ENCODE data around the gene NFKBIZ.

Gene NFKBIZ

DNA sequence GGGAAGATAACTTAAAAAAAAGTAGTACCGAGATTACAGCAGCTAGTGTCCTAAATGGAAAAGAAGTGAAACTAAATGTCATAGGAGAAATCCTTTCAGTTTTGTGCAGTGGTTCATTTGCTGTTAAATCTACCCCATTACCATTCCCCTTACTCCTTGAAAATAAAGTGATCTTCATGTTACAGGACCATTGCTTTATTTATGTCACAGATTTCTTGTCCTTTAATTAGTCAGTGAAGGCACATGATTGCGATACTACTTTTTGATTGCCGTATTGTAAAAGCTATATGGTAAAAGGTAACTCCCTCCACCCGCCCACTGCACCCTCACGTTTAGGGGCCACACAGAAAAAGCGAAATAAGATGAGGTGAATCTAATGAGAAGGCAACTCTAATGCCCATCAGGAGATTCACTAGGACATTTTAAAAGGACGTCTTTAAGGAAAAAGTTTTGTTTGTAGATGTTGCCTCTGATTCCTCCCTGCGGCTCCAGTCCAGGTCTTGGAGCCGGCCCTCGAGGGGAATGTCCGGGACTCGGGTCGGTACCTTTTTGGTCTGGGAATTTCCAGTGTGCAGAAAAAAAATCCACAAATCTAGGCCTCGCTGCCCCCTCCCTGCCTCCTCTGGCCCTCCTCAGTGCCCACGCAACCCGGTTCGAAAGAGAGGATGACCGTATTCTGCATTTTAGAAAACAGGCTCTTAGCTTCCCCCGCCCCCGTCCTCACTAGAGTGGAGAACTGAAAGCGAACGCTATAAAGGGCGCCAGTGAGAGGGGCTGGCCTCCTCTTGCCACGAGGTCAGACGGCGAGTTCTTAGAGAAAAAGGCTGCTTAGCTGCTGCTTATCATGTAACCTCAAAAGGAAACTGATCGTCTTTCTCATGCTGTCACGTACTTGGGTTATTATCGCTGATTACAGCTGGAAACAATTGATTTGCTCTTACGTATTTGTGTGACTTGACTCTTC lies 21.8 kb upstream of the NFKBIZ start:
- DNase-seq: peak; percentile 58 to 76 (median 66)

DNA sequence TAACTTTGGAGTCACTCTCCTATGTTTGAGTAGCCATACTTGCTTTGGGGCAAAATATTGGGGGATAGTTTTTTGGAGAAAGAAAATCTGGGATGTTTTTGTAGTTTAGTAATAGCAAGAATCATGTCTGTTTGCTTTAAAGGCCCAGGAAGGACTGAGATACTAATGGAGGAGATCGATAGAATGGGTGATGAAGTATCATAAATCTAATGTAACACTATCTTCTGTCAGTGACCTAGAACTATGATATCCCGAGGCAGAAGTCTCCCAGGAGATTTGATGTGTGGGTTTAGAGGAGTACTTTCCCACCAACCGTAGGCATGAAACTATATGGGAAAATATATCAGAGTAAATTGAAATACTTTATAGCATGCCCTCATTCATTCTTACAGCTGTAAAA lies 21.0 kb upstream of the NFKBIZ start:
- no peak for DNase-seq

DNA sequence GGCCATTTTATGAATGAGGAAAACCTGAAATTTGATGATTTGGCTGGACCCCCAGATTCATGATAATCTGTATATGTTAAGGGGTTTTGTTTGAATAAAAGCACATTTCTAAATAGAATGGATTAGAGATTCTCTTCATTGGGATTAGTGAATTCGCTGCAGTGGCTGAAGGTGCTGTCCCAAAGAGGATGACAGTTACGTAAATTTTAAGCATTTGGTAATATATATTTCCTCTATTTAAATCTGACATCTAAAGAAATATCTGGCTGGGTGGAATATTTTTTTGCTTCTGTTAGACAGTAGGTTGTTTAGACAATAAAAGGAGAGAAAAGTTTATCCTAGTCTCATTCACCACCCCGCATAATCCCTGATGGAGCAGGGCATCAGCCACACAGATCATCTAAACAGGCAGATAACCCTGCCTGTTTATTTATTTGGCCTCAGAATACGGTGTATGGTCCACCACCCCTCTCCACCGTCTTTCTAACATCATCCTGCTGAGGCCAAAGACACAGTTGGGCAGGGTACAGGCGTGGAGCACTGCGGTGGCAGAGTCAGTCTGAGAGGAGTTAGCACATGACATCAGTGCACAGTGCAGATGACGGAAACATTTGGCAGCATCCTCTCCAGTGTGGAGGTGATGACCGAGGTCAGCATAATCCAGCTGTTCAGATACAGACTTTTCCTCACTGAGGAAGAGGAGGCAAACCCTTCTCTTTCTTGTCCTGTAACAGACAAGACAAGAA lies 20.4 kb upstream of the NFKBIZ start:
- DNase-seq: peak in 5 of 6 experiments; percentile 14 to 39 (median 20)

DNA sequence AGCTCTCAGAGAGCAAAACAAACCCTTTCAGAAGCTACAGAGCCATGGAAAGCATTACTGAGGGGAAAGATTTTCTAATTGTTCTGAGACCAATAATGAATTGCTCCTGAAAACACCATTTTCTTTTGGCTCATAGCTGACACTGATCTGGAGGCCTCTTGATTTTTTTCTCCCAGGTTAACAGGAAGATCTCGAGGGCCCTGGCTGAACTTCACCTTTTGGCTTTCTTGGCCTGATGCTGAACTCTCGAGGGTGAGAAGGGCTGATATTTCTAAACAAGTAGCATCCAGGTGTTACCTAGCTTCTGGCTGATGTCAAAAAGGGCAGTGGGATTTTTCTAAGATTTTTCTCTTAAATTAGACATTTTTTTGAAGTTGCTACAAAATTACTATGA lies 19.9 kb upstream of the NFKBIZ start:
- DNase-seq: no peak

DNA sequence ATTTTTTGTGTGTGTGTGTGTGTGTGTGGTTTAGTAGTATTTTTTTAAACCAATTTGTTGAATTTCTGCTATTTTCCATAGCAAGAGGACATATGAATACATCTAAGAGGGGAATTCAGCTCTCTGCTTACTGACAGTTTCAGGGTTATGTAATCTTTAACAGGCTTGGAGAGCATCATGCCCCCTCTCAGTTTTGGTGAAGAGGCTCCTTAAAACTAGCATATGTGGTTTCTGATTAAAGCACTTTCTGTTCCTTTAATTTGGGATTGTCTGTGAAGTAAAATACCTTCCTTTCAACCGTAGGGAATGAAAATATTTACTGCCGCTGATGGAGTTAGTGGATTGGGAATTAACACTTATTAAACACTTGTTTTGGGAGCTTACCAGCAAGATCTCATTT lies 19.4 kb upstream of the NFKBIZ start:
- no peak for DNase-seq

DNA sequence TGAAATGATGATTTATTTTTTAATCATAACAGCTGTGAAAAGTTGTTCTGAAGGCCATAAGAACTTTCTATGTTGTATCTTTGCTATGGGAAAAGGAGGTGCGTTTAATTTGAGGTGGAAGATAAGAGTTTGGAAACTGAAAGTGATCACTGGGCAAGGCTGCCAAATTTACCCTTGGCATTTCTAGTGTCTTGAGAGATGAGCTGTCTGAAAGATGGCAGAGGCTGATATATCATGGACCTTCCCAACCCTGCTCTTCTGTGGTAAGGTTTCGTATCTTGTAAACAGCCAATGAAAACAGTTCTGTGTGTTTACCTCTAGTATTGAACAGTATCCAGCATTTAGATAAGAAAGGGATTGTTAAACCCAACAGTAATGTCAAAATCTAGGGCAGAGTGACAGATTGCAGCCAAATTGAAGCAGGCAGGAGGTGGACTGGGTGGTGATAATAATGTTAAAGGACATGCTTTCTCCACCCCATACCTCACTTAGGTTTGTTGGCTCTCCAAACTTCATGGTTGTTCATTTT lies 15.8 kb upstream of the NFKBIZ start:
- no peak for DNase-seq

DNA sequence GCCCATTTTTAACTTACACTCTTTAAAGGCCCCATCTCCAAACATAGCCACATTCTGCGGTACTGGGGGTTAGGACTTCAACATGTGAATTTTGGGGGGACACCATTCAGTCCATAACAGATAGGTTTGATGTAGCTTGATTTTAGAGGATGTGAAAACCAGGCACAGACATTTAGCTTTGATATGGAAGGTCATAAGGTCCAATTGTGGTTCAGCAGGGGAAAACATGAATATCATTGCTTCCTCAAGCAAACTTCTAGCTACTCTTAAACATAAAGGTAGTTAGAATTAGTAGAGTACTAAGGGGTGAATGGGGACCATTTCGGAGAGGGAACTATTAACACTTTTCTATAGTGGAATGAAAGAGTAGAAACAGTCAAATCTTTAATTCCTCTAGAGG lies 13.6 kb upstream of the NFKBIZ start:
- no peak for DNase-seq

DNA sequence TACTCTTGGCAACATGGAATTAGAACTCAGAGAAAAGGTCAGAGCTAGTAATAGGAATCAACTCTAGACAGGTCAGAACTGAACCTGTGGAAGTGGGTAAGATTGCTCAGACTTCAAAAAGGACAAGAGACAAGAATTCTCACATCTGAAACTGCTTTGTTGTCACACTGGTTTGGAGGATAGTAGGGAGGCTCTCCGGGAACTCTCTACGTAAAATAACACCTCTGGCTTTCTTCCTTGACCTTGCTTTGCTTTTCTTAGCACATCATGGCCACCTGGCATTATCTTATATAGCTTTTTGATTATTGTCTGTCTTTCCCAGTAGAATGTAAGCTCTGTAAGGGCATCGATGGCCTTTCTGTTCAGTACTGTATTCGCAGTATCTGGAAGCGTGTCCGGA lies 13.2 kb upstream of the NFKBIZ start:
- no peak for DNase-seq

DNA sequence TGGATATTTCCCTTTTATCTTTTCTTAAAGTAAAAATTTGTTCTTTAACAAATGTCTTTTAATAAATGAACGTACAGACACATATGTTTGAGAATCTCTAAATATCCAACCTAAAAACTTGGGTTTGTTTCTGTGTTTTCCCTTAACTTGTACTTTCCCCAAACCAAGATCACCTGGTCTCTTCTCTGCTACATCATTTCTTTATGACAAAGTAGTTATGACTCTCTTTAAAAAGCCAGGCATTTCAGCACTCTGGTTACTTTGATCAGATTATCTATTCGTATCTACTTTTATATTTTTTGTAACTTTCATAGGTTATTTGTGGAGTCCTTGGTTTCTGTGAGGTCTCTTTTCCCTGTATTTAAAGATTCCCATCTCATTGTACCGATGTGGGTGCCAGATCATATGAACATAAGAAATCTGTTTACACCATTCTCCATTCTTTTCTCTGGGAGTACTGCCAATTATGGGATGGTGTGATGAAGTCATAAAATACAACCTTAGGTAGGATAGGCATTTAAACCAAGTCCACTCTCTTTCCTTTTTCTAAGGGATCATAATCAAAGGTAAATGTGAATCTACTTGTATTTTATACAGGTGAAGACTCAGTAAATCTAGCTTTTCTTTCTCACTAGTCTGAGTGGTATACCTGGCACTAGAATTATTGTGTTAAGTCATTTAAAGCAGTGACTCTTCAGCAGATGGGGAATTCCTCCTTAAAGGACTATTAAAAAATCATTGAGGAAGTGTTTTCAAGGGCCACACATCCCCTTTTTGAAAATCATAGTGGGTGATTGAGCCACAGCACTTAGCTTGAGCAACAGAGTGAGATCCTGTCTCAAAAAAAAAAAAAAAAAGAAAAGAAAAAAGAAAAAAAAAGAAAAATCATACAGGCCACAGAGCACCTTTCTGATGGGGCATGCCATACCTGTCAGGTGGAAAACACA lies 12.4 kb upstream of the NFKBIZ start:
- DNase-seq: no peak

DNA sequence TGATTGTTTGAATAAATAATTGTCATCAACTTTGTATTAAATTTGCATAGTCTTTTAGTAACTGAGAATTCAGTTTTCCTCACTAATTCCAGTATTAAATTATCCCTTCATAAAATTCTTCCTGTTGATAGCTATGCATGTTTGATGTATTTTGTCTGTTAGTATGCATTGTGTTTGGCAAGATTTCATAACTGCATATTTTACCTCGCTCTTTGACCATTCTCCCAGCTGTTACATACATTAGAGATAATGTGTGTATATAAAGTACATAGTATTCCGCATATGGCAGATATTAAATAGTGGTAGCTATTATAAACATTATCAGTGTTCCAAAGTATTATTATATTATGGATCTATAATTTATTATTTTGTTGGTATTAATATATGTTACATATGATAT lies 10.6 kb upstream of the NFKBIZ start:
- no peak for DNase-seq

DNA sequence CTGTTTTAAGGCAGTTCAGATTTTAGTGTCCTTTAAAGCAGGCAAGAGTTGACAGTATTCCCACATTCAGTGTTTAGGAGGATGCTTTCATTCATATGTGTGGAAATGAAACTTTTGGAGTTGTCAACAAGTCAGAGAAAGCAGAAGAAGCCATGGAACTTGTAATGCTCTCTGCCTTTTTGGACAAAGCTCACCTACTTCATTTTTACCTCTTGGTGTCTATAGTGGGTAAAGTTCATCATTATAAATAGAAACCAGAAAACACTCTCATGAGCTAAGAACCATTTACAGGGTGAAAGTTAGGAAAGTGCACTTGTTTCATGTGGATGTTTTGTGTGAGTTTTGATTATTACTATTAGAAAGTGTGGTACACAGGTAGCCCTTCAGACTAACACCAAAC lies 9.2 kb upstream of the NFKBIZ start:
- no peak for DNase-seq

DNA sequence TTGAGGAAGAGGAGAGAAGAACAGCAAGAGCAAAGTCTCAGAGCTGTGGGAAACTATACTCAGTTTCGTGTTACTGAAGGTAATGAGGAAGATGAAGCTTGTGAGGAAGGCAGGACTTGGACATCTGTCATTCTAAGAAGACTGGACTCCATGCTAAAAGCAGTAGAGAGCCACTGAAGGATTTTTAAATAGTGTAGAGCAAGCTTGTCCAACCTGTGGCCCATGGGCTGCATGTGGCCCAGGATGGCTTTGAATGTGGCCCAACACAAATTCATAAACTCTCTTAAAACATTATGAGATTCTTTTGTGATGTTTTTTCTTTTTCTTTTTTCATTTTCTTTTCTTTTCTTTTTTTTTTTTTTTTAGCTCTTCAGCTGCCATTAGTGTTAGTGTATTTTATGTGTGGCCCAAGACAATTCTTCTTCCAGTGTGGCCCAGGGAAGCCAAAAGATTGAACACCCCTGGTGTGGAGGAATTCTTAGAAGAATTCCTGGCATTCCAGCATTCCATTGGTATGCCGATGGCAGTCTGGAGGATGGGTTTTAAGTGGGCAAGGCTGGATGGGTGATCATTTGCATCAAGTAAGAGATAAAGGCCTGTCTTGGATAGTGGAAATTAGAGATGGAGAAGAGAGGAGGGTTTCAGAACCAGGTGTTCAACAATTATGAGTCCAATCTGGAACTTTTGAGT lies 6.9 kb upstream of the NFKBIZ start:
- no peak for DNase-seq

DNA sequence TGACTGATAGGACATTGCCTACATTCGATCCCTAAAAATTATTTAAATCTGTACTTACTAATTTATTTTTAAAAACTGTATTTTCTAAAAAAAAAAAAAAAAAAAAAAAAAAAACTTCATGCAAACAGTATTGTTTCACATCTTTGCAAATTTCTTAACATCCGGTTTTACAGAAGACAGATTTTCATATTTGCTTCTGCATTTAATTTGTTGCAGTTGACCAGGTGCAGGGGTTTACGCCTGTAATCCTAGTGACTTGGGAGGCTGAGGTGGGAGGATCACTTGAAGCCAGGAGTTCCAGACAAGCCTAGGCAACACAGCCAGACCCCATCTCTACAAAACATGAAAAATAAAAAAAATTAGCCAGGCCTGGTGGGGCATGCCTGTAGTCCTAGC lies 6.4 kb upstream of the NFKBIZ start:
- no peak for DNase-seq

DNA sequence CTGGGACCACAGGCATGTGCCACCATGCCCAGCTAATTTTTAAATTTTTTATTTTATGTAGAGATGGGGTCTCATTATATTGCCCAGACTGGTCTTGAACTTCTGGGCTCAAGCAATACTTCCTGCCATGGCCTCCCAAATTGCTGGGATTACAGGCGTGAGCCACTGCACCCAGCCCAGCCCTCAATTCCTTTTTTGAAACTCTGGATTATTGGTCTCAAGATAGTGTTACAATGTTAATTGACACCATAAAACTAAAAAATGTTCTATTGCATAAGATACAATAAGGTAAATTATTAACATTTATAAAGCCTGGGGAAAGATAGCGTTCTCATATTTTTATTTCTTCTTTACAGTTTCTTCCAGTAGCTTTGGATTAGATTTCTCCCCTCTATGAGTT lies 3.9 kb upstream of the NFKBIZ start:
- no peak for DNase-seq

DNA sequence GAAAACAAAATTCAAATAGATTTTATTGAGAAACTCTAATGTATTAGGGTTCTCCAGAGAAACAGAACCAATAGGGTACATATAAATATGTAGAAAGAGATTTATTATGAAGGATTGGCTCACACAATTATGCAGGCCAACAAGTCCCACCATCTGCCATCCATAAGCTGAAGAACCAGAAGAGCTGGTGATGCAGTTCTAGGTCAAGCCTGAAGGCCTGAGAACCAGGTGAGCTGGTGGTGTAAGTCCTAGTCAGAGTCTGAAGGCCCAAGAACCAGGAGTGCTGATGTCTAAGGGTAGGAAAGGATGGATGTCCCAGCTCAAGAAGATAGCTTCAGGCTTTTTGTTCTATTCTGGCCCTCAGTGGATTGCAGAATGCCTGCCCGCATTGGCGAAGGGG lies 2.6 kb upstream of the NFKBIZ start:
- DNase-seq: no peak

DNA sequence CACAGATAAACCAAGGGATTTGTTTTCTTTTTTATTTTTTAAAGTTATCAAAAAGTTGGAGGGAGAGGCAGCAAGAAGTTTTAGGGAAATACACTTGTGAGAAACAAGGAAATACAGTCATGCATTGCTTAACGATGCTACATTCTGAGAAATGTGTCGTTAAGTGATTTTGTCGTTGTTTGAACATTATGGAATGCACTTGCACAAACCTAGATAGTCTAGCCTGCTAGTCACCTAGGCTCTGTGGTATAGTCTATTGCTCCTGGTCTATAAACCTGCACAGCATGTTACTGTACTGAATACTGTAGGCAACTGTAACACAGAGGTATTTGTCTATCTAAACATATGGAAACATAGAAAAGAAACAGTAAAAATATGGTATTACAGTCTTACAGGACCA lies 2.0 kb upstream of the NFKBIZ start:
- no peak for DNase-seq

DNA sequence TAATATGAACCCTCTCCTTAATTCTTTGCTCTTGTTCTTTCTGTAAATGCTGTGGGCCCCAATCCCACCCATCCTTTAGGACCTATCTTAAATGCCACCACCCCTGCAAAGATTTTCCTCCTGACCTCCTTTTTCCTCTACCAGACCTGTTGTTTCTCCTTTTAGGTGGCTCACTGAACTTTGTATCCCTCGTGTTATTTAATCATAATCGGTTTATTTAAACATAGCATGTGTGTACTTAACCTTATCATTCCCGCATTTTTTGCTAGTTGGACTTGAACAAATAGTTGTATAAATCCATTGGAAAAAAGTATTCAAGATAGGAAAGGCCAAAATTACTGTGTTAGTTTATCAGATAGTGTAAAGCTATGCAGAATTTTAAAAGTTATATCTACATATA lies 988 bp upstream of the NFKBIZ start:
- DNase-seq: no peak

DNA sequence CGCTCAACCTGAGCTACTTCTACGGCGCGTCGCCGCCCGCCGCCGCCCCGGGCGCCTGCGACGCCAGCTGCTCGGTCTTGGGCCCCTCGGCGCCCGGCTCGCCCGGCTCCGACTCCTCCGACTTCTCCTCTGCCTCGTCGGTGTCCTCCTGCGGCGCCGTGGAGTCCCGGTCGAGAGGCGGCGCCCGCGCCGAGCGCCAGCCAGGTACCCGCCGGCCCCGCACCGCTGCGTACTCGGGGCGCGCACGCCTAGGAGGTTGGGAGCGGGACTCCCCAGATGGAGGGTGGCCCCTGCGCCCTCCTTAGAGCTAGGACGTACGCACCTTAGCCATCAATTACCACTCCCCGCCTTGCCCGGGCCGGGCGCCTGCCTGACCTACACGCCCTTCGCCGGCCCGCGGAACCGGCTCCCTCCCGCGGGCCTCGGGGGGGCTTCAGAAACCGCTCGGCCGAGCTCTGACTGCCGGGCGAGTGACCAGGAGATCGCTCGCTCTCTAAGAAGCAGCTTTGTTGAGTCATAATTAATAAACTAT lies 466 bp downstream of the NFKBIZ start:
- DNase-seq: peak; percentile 40 to 76 (median 60)

DNA sequence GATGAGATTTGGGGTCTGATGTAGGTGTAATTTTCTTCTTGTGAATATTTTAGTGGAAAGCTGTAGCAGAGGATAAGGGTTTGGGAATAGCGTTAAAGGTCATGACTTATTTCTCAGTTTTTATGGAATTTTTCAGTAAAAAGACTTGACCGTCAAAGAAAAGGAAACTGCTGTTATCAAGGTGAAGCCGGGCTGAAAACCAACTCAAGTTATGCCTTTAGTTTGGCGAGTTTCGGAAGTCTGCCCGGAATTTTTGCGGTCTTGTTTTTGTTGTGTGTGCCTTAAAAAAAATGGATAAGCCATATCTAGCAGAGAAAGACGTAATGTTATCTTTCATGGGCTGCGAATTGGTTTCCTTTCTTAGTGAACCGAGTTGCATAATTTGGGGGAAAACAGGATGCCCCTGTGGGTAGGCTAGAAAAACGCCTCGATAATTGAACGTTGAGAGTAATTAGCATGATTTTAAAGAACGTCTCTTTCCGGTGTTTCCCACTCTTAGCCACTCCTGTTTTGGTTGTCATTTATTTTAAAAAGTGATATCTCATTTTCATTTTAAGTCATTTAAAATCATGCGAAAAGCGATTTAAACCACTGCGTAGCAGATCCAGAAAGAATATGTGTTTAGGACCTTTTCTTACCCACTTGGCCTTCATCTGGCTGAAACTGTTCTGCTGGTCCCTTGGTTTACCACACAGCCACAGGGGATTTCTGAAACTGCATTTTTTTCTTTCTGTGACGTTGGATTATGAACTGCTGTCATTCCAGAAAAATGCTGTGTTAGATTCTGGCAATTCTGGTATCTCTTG lies 1.1 kb downstream of the NFKBIZ start:
- DNase-seq: peak; percentile 23 to 89 (median 68)

DNA sequence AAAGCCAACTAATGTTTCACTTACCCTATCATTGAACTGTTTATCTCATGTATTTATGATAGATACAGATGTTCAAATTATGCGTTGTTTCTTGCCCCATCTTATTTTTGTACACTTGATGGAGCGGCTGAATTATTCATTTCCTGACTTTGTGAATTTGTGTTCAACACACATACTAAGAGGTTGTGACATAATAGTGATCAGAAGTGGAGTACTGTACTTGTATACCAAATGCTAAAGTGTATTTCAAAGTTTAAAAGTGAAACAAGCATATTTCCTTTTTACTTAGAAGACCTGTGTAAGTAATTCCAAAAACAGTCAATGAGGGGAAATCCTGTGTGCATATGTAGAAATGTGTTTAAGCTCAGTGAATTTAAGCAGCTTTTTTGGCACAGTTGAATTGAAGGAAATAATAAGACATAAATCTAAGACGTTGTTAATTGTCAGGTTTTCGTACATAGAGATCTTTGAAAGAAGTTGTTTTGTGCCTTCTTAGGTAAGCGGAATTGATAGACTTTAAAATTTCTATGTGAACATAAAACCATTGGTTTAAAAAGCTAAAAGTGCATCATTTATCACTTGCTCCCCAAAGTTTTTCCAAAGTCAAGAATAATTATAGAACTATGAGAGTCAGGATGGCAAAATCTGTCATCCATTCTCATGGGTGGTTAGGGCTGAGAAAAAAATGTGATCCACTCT lies 1.9 kb downstream of the NFKBIZ start:
- peak in 3 of 6 experiments; percentile 23 to 56 (median 50) for DNase-seq
